Thymus (tissue), 11 donors: ENCODE measurements around the gene GLRA3. TPM values are rescaled to one million over a fixed set of nuclear protein-coding genes. Genes with fewer than 3 reads are reported as not detected.

ENCODE experiments used
- DNase-seq, 9 donors: peaks; one replicate each; pipeline ENCODE4 v3.0.0-alpha.2; 2013; ENCODE audit warnings: low spot score in 9 of 9, low read depth in 6 of 9, missing footprints in 1 of 9
- H3K27ac ChIP-seq, 2 donors: one replicate each; pipeline ENCODE4 v1.5.1; 2013; ENCODE audit warnings: control low read depth in 1 of 2, low read depth in 1 of 2, low read length in 1 of 2, mild to moderate bottlenecking in 1 of 2, moderate library complexity in 1 of 2
- H3K27me3 ChIP-seq, 2 donors: one replicate each; pipeline ENCODE4 v1.5.1; 2013; ENCODE audit warnings: low read length in 1 of 2; ENCODE audit not compliant: control insufficient read depth in 2 of 2, insufficient read depth in 1 of 2
- H3K36me3 ChIP-seq, 2 donors: one replicate each; pipeline ENCODE4 v1.5.1; 2013; ENCODE audit warnings: low read length in 1 of 2, mild to moderate bottlenecking in 1 of 2, moderate library complexity in 1 of 2; ENCODE audit not compliant: control insufficient read depth in 2 of 2, insufficient read depth in 2 of 2
- H3K4me1 ChIP-seq, 2 donors: one replicate each; pipeline ENCODE4 v1.5.1; 2013; ENCODE audit warnings: low read length in 2 of 2; ENCODE audit not compliant: control insufficient read depth in 2 of 2, insufficient read depth in 2 of 2
- H3K4me3 ChIP-seq, 2 donors: one replicate each; pipeline ENCODE4 v1.5.1; 2013; ENCODE audit warnings: low read length in 2 of 2, control low read depth in 1 of 2, mild to moderate bottlenecking in 1 of 2
- H3K9me3 ChIP-seq, 2 donors: one replicate each; pipeline ENCODE4 v1.5.1; 2013; ENCODE audit warnings: low read length in 1 of 2, mild to moderate bottlenecking in 1 of 2; ENCODE audit not compliant: control insufficient read depth in 2 of 2, insufficient read depth in 1 of 2
- WGBS: extraction: QIAGEN DNeasy Blood & Tissue Kit; methylation state at CpG from one replicate; pipeline ENCODE4 v1.1.7; 2013; 5-methylcytosine and 5-hydroxymethylcytosine counted together
- polyA plus RNA-seq: library from polyadenylated mRNA; stranded (reverse); fragments of 200-250 nt; gene quantifications from one replicate; pipeline ENCODE4 v1.2.3, GENCODE V29; 2013
- total RNA-seq: library from RNA; stranded (reverse); fragments of 120-200 nt; gene quantifications from one replicate; pipeline ENCODE4 v1.2.4, GENCODE V29; 2013
- donor health status: healthy.

The GLRA3 gene
- total and polyA plus RNA-seq, 2 donors, result 0.05 TPM

GRCh38 chr4:174864031-174864430 lies 35.0 kb upstream of the GLRA3 start:
- Histone ChIP-seq H3K4me1 (no peaks in the 10 kb centered on the region), H3K36me3 (no peaks in the 10 kb centered on the region), H3K4me3 (no peak overlapping the region), H3K27ac (no peak overlapping the region), H3K27me3 (no peaks in the 10 kb centered on the region), H3K9me3 (no peaks in the 10 kb centered on the region)
- DNase-seq, result no peak
- WGBS, result 93% methylated on average over 2 of the region's 2 CpGs

GRCh38 chr4:174860588-174860987 lies 31.5 kb upstream of the GLRA3 start:
- no peaks in the 10 kb centered on the region for H3K9me3 ChIP-seq
- H3K4me3 ChIP-seq, result no peak overlapping the region
- H3K27me3 ChIP-seq, result no peaks in the 10 kb centered on the region
- no peak overlapping the region for H3K27ac ChIP-seq
- no peaks in the 10 kb centered on the region for H3K36me3 ChIP-seq
- no peak for DNase-seq
- H3K4me1 ChIP-seq, result no peaks in the 10 kb centered on the region
- WGBS, result 97% methylated on average over 1 of the region's 1 CpG

GRCh38 chr4:174859904-174860303 lies 30.9 kb upstream of the GLRA3 start:
- 38% methylated on average over 2 of the region's 2 CpGs for WGBS
- no peak for DNase-seq
- no peak overlapping the region for H3K4me3 ChIP-seq
- no peaks in the 10 kb centered on the region for H3K36me3 ChIP-seq
- no peaks in the 10 kb centered on the region for H3K27me3 ChIP-seq
- H3K9me3 ChIP-seq, result no peaks in the 10 kb centered on the region
- H3K27ac ChIP-seq, result no peak overlapping the region
- no peaks in the 10 kb centered on the region for H3K4me1 ChIP-seq

GRCh38 chr4:174856926-174857800 lies 28.1 kb upstream of the GLRA3 start:
- Histone ChIP-seq H3K4me3 (no peak overlapping the region), H3K27ac (no peak overlapping the region), H3K4me1 (no peaks in the 10 kb centered on the region), H3K27me3 (no peaks in the 10 kb centered on the region), H3K9me3 (no peaks in the 10 kb centered on the region), H3K36me3 (no peaks in the 10 kb centered on the region)
- whole genome bisulfite sequencing, result 59% methylated on average over 3 of the region's 3 CpGs
- DNase-seq, result no peak

- H3K27ac ChIP-seq, result no peak overlapping the region
- WGBS, result 54% methylated on average over 4 of the region's 4 CpGs
- H3K4me1 ChIP-seq, result no peaks in the 10 kb centered on the region
- H3K36me3 ChIP-seq, result no peaks in the 10 kb centered on the region
- no peak for DNase-seq
- no peak overlapping the region for H3K4me3 ChIP-seq
- H3K9me3 ChIP-seq, result no peaks in the 10 kb centered on the region
- no peaks in the 10 kb centered on the region for H3K27me3 ChIP-seq
These were observed 26.0 kb upstream of the GLRA3 start for GRCh38 chr4:174855050-174855449.

GRCh38 chr4:174853629-174854028 lies 24.6 kb upstream of the GLRA3 start:
- Histone ChIP-seq H3K27ac (no peak overlapping the region), H3K4me3 (no peak overlapping the region), H3K36me3 (no peaks in the 10 kb centered on the region), H3K9me3 (no peaks in the 10 kb centered on the region), H3K27me3 (no peaks in the 10 kb centered on the region), H3K4me1 (no peaks in the 10 kb centered on the region)
- WGBS, result 91% methylated on average over 3 of the region's 3 CpGs
- DNase-seq, result no peak

- H3K4me1 ChIP-seq, result no peaks in the 10 kb centered on the region
- DNase-seq, result no peak
- H3K27me3 ChIP-seq, result no peaks in the 10 kb centered on the region
- H3K27ac ChIP-seq, result no peak overlapping the region
- H3K36me3 ChIP-seq, result no peaks in the 10 kb centered on the region
- WGBS, result 94% methylated on average over 2 of the region's 2 CpGs
- no peaks in the 10 kb centered on the region for H3K9me3 ChIP-seq
- no peak overlapping the region for H3K4me3 ChIP-seq
These were observed 19.5 kb upstream of the GLRA3 start for GRCh38 chr4:174848596-174848995.

GRCh38 chr4:174847801-174848427 lies 18.9 kb upstream of the GLRA3 start:
- no peak overlapping the region for H3K27ac ChIP-seq
- 88% methylated on average over 2 of the region's 2 CpGs for WGBS
- no peaks in the 10 kb centered on the region for H3K27me3 ChIP-seq
- no peaks in the 10 kb centered on the region for H3K9me3 ChIP-seq
- no peaks in the 10 kb centered on the region for H3K36me3 ChIP-seq
- no peaks in the 10 kb centered on the region for H3K4me1 ChIP-seq
- no peak overlapping the region for H3K4me3 ChIP-seq
- DNase-seq, result no peak

- no peak overlapping the region for H3K27ac ChIP-seq
- H3K4me3 ChIP-seq, result no peak overlapping the region
- H3K36me3 ChIP-seq, result no peaks in the 10 kb centered on the region
- H3K4me1 ChIP-seq, result no peaks in the 10 kb centered on the region
- no peaks in the 10 kb centered on the region for H3K9me3 ChIP-seq
- H3K27me3 ChIP-seq, result no peaks in the 10 kb centered on the region
- no peak for DNase-seq
These were observed 6.5 kb upstream of the GLRA3 start for GRCh38 chr4:174835536-174835935.
